OCI-M1 (cell line): Measurements from ENCODE around the gene GABBR2.
"Not testable (repeated sequence)": the region's sequence is repeated elsewhere in the genome, so short reads cannot be mapped to it uniquely, and the experiment has no call there.

ENCODE experiments used
- DNase-seq: peaks from one replicate; lab custom pipeline; 2025; lab: John Stamatoyannopoulos, UW

Gene GABBR2

DNA sequence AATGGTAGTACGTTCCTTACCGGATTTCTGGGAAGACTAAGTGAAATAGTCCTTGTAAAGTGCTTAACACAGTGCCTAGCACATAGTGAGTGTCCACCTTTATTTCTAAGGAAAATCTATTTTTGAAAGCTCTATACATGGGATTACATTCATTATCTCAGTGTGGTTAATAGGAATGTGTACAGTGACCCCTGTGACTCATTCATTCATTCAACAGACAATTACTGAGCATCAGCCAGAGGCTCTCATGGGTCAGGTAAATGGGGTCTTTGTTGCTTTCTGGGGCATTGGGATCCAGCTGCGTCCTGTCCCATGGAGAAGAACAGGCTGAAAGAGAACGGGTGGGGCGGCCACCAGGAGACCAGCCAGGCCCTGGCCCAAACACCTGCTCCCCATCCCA, 227.1 kb downstream of the GABBR2 start:
- no peak for DNase-seq

DNA sequence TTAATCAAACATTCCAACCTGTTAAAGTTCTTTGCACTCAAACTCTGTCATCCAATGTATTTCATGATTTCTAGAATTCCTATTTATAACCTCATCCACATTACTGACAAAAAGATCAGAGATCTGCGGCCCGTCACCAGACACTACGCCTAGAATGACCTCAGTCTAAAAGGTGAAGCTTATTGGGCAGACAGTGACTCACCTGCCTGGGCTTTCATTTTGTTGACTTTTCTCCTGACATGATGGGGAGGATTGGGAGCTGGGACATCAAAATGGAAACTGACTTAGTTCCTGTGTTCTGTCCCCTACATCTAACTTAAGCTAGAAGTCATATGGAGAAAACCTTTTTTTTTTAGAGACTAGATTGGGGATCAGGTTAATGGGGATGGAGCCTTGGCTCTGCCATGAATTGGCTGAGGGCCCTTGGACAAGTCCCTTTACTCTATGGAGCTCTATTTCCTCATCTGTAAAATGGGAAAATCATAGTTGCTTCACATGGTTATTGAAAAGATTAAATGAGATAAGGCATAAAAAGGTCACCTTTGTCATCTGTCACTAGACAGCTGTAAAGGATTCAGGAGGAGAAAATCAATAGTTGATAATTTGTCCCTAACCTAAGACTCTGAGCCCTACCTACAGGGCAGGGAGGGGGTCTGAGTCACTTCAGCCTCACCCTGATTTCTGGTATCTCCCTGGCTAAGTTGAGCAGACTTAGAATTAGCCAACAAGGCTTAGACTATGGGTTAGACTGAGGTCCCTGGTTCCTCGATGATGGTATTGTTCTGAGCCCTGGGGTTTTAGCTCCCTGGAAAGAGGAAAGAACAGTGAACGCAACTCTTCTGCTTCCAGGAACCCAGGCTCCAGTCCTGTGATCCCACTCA, 228.5 kb downstream of the GABBR2 start:
- DNase-seq: no peak

DNA sequence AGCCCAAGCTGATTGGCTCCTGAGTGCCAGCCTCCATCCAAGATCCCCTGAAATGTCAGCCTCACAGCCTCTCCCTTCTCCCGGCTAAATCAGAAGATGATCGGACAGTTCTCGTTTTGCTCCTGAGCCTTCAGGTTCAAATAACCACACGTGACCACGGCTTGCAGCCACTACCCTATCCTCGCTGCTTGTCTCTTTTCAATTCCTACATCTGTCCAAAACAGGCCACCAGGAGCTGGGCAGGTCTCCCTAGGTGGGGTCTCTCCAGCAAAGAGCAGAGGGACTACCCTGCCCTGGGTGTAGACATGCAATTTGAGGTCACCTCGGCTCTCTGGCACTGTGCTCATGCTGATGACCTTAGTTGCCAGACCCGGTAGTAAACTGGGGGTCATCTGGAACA, 229.3 kb downstream of the GABBR2 start:
- no peak for DNase-seq

DNA sequence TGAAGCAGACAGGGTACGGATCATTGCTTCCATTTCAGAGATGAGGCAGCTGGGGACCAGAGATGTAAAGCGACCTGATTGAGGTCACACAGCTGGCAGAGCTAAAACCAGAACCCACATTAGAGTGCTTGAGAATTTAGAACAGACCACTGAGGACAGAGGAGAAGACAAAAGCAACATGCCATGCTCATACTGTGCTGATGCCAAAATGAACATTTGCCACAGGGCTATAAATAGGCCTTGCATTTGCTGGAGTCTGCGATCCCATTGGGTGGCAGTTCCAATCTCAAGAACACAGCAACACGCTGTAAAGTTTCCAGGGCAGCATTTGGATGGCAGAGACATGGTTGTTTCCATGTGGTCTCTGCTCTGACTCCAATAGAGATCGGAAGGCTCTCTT, 230.9 kb downstream of the GABBR2 start:
- DNase-seq: no peak

DNA sequence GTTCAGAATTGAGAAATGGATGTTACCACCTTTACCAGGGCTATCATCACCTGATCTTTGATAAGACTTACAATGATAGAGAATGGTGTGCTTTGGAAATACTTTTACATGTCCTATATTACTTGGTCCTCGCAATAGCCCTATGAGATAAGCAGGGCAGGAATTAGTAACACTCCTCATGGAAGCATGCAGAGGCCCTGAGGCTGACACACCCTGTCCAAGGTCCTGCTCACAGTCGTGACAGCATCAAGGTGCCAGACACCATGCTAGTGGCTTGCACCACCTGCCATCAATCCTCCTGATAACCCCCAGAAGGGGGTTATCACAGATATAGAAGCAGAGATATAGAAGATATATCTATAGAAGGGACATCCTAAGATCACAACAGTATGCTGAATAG, 236.5 kb downstream of the GABBR2 start:
- DNase-seq: no peak

DNA sequence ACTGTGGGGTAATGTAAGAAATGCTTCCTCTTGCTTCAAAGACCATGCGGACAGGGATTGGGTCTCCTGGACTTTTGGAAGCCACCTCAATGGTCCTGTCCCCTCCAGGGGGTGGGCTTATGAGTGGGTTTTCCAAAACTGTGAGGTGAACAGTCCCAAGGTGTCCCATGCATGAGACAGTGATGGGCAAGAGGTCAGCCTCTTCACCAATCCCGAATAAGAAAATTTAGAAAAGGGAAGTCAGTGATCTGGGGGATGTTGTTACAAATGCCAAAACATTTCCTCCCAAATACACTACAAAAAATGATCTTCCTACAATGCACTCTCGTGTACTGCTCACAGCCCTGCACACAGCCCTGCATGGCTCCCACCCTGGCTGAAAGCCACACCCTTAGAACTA, 237.6 kb downstream of the GABBR2 start:
- no peak for DNase-seq

DNA sequence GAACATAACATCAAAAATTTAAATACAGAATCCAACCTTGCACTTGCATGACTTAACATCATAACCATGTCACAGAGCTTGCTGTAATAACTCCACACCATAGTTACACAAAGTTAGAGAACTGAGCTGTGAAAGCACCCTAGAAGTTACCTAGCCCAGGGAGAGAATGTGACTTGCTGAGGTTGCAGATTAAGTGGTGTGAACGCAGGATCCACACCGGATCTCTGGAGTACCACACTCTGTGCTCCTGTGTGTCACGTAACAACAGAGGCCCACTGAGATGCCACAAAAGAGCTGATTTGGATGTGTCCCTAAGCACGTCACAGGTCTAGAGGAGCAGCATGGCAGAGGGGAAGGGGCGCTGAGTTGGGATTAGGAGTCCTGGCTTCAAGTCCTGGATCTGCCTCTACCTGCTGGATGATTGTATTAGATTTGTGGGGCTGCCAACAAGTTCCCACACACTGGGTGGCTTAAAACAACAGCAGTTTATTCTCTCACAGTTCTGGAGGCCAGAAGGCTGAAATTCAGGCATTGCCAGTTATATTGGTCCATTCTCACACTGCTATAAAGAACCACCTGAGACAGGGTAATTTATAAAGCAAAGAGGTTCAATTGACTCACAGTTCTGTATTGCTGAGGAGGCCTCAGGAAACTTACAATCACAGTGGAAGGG, 240.0 kb downstream of the GABBR2 start:
- DNase-seq: no peak

DNA sequence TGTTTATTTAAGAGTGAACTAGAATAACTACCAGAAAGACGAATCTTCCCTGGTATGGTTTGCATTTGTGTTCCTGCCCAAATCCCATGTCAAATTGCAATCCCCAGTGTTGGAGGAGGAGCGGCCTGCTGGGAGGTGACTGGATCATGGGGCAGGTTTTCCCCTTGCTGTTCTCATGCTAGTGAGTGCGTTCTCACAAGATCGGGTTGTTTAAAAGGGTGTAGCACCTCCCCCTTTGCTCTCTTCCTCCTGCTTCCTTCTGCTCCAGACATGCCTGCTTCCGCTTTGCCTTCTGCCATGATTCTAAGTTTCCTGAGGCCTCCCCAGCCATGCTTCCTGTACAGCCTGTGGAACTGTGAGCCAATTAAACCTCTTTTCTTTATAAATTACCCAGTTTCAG, 242.9 kb downstream of the GABBR2 start:
- DNase-seq: no peak

DNA sequence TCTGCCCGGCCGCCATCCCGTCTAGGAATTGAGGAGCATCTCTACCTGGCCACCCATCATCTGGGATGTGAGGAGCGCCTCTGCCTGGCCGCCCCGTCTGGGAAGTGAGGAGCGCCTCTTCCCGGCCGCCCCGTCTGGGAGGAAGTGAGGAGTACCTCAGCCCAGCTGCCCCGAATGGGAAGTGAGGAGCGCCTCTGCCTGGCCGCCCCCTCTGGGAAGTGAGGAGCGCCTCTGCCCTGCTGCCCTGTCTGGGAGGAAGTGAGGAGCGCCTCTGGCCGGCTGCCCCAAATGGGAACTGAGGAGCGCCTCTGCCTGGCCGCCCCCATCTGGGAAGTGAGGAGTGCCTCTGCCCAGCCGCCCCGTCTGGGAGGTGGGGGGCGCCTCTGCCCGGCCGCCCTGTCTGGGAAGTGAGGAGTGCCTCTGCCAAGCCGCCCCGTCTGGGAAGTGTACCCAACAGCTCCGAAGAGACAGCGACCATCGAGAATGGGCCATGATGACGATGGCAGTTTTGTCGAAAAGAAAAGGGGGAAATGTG, 244.5 kb downstream of the GABBR2 start:
- not testable (repeated sequence) for DNase-seq

DNA sequence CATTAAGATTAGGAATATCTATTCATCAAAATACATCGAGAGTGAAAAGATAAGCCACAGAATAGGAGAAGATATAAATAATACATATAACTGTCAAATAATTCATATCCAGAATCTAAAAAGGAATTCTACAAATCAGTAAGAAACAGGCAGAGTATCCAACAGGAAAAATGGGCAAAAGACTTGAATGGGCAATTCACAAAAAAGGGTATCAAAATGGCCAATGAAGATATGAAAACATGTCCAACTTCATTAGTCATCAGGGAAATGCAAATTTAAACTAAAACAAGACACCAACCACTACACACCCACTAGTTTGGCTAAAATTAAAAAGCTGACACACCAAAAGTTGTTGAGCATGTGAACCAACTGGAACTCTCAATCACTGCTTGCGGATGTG, 246.4 kb downstream of the GABBR2 start:
- no peak for DNase-seq

DNA sequence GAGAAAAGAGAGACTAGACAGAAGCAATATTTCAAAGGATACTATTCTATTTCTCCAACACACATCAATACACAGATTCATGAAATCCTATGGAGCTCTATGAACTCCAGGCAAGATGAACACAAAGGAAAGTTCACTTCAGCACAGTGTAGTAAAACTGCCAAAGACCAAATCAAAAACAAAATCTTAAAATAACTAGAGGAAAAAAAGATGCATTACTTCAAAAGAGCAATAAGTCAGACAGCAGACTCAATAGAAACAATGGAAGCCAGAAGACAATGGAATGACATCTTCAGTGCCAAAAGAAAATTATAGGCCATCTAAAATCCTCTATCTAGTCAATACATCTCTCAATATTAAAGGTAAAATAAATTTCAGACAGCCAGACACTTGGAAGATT, 248.0 kb downstream of the GABBR2 start:
- DNase-seq: no peak

DNA sequence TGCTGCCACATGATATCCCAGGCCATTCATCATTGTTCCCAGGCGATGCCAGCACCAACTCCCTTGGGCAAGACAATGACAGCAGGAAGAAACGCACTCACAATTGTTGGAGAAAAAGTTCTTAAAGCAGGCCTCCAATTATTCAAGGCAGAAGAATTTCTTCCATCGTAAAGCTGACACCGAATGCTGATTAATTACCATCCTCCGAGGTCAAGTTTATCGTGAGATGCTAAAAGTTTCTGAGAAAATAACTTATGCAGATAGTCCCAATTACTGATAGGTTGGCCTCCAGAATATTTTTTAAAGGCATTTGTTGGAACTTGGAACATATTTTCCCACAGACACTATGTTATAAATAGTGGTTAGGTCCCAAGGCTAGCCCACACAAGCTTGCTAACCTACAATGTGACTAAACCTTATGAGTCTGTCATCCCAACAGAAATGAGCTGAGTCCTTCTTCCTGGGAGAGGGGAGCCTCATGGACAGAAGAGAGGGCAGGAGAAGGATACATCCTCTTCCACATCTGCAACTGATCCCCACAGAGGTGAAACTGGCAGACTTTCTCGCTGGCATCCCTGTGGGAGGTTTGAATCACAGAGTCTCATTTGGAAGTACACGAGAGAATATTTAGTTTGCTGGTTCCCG, 250.9 kb downstream of the GABBR2 start:
- no peak for DNase-seq

DNA sequence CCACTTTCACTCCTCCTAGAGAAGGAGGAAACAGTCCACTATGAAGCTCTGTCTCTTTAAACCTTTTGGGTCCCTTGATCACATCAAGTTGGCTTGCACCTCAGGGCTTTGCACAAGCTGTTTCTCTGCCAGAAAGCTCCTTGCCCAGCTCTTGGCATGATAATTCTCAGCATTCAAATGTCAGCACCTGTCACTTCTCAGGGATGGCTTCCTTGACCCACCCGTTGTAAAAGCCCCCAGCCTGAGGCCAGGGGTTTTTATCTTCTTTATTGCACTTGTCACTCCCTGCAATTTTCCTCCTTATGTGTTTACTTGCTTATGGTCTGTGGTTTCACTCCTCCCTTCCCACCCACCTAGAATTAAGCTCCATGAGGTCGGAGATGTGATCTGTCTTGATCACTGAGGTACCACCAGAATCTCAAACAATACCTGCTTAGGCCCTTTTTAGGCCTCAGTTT, 252.6 kb downstream of the GABBR2 start:
- DNase-seq: no peak

DNA sequence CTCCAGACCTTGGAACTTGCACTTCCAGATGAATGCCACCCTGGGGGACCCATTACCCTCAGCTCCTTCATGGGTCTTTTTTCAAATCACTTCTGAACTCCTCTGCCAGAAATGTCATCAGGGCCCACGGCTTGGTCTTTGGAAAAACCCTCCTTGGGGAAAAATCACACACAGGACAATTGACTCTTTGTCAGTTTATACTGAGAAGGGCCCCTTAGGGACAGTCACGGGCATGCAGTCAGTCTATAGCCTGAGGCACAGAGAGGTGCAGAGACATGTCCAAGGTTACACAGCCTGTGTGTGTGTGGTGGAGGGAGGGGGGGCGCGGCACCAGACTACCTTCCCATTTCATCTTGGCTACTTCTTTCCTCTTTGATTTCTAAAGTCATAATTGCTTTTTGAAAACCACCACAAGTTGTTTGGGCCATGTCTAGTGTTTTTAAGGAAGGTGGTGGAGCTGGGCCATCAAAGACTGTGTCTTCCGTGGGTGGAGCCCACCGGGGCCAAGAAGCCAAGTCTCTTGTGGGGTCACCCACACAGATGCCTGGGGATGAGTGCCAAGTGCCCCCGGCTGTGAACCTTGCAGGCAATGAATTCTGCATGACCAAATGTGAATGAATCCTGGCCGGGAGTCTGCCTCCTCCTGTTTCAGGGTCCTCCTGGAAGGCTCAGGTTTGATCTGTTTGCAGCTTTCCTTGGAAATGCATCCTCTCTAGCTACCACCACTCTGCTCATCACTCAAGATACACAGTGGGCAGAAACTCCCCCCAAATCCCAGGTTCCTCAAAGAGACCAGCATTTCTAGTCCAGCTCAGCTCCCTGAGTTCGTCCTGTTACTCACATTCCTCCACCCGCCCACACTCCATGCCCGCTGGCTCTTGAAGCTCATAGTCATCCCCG, 253.2 kb downstream of the GABBR2 start:
- DNase-seq: no peak

DNA sequence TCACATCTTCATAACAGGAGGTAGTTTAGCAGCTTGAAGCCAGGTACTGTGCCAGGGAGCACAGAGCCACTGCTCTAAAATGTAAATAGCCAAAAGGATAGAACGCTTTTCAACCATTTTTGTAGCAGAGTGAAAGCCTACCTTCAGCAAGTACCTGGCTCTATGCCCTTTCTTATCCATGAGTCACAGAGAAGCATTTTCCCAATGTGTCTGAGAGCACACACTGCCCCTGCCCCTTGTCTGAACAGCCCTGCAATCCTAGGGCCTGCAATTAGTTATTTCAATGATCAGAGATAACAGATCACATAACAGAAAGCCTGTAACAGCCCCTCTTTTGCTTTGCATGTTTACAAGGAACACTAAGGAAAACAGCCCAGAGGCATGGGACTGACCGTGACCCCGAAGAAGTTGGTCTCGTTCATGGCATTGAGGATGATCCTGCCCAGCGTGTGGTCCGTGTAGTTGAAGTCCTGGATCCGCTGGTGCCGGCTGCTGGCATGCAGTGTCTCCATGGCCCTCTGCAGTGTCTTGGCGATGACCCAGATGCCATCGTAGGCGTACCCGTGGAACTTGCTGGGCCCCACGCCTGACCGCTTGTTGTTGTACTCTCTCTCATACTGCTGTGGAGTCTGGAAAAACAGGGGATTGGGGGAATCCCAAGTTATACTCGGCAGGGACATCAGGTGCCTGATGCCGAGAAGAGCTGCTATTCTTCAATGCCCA, 255.0 kb downstream of the GABBR2 start:
- DNase-seq: no peak

DNA sequence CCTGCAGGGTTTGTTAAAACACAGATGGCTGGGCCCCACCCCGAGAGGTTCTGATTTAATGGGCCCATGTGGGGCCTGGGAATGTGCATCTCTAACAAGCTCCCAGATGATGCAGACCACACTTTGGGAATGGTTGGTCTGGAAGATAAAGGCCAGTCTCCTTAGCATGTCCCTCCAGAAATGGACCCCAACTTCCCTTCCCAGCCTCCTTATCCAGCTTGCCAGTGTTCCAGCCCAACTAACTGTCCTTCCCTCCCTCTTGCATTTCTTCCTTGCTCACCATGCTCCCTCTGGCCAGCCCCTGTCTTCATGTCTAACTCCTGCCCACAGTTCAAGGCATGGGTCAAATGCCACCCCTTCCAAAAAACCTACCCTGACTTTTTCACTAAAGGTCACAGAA, 257.2 kb downstream of the GABBR2 start:
- no peak for DNase-seq

DNA sequence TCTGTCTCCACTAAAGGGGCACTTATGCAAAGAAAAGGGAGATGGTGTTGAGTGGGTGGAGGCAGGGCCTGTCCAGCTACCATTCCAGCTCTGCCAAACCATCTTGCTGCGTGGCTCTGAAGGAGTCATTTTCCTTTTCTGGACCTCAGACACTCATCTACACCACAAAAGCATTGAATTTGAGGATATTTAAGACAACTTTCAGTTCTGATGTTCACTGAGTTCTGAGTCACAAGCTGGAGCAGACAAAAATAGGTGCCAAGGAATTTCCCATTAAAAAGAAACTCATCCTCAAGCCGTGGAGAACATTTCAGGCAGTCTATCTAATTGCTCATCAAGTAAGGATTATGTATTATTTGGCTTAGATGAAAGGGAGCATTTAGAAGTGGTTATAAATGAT, 258.2 kb downstream of the GABBR2 start:
- no peak for DNase-seq

DNA sequence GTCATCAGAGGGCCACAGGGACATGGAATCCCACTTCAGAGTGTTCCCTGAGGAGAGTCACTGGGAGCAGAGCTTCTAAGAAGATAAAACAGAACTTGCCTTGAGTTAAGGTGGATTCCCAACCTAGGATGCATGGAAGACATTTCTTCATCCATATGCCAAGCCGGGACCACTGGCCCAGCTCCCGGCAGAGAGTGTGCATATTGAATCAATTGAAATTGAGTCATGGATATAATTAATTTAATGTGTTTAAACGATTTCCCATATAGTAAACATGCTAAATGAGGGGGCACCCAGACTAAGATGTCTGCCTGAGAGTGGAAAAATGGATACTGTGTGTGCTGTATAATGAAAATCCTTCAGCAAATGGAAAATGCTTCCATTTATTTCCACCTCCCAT, 258.9 kb downstream of the GABBR2 start:
- no peak for DNase-seq

DNA sequence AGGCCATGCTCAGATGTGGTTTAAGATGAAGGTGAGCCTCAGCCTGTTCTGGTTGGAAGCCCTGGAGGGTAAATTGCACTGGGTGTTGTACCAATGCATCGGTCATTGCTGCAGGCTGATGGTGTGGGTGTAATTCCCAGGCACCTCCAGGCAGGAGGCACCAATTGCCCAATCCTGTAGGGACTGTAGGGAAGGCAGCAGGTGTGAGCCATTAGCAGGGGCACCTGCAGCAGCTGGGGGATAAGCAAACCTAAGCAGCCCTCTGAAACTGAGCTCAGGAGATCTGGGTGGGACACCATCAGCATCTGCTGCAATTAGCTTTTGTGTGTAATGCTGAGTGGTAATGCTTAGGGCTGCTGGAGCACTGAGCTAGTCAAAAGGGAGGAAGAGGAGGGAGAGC, 263.2 kb downstream of the GABBR2 start:
- no peak for DNase-seq

DNA sequence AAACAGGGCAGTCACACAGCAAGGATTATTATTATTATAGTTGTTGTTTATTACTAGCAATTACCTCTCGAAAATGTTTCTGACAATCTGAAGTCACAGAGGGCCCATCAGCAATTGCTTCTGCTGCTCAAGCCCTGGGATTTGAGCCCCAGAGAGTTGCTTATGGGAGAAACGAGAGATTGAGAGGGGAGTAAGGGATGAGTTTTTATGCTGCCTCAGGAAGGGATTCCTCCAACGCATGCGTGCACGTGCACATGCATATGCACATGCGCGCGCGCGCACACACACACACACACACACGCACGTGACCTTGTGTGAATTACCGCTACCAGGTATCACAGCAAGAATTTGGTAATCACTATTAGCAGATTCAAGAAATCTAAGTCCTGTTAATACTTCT, 264.1 kb downstream of the GABBR2 start:
- DNase-seq: no peak

DNA sequence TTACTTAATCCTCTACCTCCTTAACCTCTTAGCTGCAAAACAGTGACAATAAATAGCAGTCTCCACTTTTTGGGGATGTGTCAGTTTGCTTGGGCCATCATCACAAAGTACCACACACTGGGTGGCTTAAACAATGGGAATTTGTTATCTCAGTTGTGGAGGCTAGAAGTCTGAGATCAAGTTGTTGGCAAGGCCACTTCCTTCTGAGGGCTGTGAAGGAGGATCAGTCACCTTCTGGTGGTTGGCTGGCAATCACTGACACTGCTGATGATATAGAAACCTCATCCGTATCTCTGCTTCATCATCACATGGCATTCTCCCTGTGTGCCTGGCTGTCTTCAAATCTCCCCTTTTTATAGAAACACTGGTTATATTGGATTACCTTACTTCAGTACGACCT, 266.2 kb downstream of the GABBR2 start:
- peak; percentile 7 for DNase-seq
